ENCODE results near the gene PNPLA2. TPM values are rescaled to one million over a fixed set of nuclear protein-coding genes. Genes with fewer than 3 reads are reported as not detected.
A peak's percentile ranks its signal among the peaks of the same experiment; 100 is the strongest.

The PNPLA2 gene
- polyA plus RNA-seq, 6 donors from 2014 or later = 13.0 to 49.9 (median 26.9) TPM

GRCh38 chr11:810040-810567, 8.6 kb upstream of the PNPLA2 start:
- Mint-ChIP-seq H3K36me3 (no peaks in the 10 kb centered on the region), H3K27me3 (no peaks in the 10 kb centered on the region), H3K27ac (peak overlapping the region; percentile 94 to 99 (median 99)), H3K9me3 (no peaks in the 10 kb centered on the region), H3K4me3 (peak overlapping the region; percentile 86 to 99 (median 97)), H3K4me1 (peaks cover 24 to 40% (median 39%) of the 10 kb centered on the region in 3 donors)
- no peak for DNase-seq
- peak; percentile 11 to 20 for ATAC-seq (ENCODE audit: low read depth in 2 of 2)

DNA sequence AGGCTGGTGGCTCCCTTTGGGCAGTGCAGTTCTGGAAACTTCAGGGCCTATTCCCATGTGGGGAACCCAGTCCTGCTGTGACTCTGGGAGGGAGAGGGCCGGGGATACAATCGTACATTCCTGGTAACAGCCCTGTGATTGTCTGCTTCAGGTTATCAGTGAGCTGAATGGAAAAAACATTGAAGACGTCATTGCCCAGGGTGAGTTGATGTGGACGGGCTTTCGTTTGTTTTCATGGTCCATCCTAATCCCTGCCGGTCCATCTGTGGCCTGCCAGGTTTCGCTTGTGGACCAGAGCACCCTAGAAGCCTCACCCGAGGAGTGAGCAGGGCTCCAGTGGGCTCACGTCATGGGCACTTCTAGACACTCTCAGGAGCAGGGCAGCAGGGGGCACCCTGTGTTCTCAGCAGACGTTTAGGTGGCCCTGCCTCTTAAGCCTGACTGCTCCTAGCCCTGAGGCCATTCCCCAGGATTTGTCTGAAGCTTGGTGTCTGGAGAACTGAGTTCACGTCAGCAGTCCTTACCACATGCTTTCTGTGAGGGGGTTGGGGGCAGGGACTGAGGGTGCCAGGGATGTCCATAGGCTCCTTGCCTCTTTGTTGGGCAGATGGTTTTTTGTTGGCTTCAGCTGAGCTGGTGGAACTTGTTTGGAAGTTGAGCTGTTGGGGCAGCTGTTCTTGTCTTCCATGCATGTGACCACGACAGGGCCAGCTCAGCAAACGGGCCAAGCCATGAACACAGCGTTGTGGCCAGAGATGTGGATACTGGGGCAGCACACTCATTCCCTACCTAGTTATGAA, 7.1 kb upstream of the PNPLA2 start:
- H3K4me1 Mint-ChIP-seq = peaks cover 21 to 40% (median 34%) of the 10 kb centered on the region in 3 donors
- no peaks in the 10 kb centered on the region for H3K36me3 Mint-ChIP-seq
- peak overlapping the region in 4 of 6 donors; percentile 33 to 88 (median 50) for H3K27ac Mint-ChIP-seq
- DNase-seq = no peak
- H3K4me3 Mint-ChIP-seq = peak overlapping the region; percentile 86 to 99 (median 94)
- H3K9me3 Mint-ChIP-seq = no peaks in the 10 kb centered on the region
- H3K27me3 Mint-ChIP-seq = no peaks in the 10 kb centered on the region
- ATAC-seq (ENCODE audit: low read depth in 2 of 2) = no peak

- ATAC-seq (ENCODE audit: low read depth in 2 of 2) = no peak
- Mint-ChIP-seq H3K27me3 (no peaks in the 10 kb centered on the region), H3K36me3 (no peaks in the 10 kb centered on the region)
Measured at GRCh38 chr11:812390-812789, 6.3 kb upstream of the PNPLA2 start.

DNA sequence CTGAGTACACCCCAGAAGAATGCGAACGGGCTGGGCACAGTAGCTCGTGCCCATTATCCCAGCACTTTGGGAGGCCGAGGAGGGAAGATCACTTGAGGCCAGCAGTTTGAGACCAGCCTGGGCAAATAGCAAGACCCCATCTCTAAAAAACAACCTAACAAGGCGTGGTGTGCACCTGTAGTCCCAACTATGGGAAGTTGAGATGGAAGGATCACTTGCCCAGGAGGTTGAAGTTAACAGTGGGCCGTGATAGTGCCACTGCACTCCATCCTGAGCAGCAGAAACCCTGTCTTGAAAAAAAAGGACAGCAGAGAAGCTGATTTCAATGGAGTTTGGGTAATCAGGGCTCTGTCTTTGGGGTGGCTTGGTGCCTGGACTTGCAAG, 5.7 kb upstream of the PNPLA2 start:
- Mint-ChIP-seq H3K27me3 (no peaks in the 10 kb centered on the region), H3K9me3 (no peaks in the 10 kb centered on the region), H3K4me1 (peaks cover 16 to 33% (median 29%) of the 10 kb centered on the region in 3 donors), H3K36me3 (no peaks in the 10 kb centered on the region), H3K27ac (peak overlapping the region in 2 of 6 donors; percentile 41 to 49), H3K4me3 (peak overlapping the region in 1 of 8 donors; percentile 99)
- DNase-seq (no peak), ATAC-seq (ENCODE audit: low read depth in 2 of 2) (no peak)

More at GRCh38 chr11:812390-812789, 6.3 kb upstream of the PNPLA2 start:
- no peaks in the 10 kb centered on the region for H3K9me3 Mint-ChIP-seq
- peak overlapping the region in 6 of 8 donors; percentile 45 to 99 (median 93) for H3K4me3 Mint-ChIP-seq
- H3K27ac Mint-ChIP-seq = peak overlapping the region in 1 of 6 donors; percentile 49
- DNase-seq = no peak
- peaks cover 21 to 40% (median 34%) of the 10 kb centered on the region in 3 donors for H3K4me1 Mint-ChIP-seq

DNA sequence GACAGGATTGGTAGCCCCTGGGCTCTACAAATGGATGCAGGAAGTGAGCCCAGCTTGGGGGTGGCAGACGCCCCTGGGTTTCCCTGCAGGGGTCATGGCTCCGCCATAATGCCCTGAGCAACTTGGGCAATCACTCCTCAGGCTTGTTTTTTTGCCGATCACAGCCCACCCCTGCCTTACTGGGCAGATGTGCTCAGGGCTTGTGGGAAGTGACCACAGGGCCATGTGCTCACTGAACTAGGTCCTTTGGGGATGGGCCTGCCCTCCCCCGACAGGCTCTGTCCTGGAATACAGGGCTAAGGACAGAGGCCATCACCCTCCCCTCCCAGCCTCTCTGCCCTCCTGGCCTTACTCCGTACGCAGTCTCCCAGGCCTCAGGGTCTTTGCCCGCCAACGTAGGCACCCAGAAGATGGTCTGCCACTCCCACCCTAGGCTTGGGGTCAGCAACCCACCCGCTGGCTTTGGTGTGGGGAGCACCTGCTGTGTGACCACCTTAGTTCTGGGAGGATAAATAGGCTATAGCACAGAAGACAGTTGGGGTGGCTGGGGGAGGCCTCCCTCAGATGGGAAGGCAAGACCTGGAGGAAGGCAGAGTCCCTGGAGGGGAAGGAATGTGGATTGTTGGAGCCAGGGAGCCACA, 5.1 kb upstream of the PNPLA2 start:
- H3K4me3 Mint-ChIP-seq = no peak overlapping the region
- no peaks in the 10 kb centered on the region for H3K9me3 Mint-ChIP-seq
- peak overlapping the region in 2 of 6 donors; percentile 11 to 78 for H3K27ac Mint-ChIP-seq
- DNase-seq (no peak), ATAC-seq (ENCODE audit: low read depth in 2 of 2) (no peak)
- H3K4me1 Mint-ChIP-seq = peaks cover 16 to 34% (median 30%) of the 10 kb centered on the region in 3 donors
- H3K27me3 Mint-ChIP-seq = no peaks in the 10 kb centered on the region
- H3K36me3 Mint-ChIP-seq = no peaks in the 10 kb centered on the region

DNA sequence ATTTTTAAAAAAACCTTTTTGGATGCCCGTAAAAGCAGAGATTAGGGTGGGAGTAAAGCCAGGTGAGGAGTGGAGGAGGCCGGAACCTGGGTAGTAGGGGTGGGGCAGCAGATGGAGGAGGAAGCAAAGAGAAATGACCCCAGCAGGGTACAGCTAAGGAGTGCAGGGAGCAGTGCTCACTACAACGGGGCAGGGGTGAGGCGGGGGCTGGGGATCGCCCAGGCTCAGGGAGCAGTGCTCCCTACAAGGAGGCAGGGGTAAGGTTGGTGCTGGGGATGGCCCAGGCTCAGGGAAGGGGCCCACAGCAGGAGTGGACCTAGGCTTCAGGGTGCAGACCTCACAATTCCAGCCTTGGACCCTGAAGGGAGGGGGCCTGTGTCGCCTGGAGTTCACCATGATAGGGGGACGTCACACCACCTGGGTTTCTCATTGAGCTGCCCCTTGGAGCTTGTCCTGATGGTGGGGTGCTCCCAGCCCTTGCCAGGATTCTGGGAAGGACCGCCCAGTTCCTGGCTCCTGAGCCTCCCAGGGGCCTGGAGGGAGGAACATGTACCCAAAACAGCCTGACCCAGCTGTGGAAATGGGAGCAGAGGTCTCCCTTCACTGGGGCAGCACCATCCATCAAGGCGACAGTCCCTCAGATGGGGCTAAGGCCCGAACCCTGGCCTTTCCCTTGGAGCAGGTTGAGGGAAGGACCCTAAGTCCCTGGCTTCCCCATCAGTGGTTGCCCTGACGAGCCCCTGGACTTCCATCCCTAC, 2.9 kb upstream of the PNPLA2 start:
- H3K36me3 Mint-ChIP-seq = no peaks in the 10 kb centered on the region

GRCh38 chr11:816433-816779, 2.3 kb upstream of the PNPLA2 start:
- Mint-ChIP-seq H3K27me3 (no peaks in the 10 kb centered on the region), H3K4me3 (peak overlapping the region in 1 of 8 donors; percentile 64), H3K9me3 (no peaks in the 10 kb centered on the region)

More for the DNA sequence above, 2.9 kb upstream of the PNPLA2 start:
- Mint-ChIP-seq H3K27me3 (no peaks in the 10 kb centered on the region), H3K9me3 (no peaks in the 10 kb centered on the region), H3K4me1 (peaks cover 13 to 28% (median 28%) of the 10 kb centered on the region in 3 donors), H3K27ac (no peak overlapping the region), H3K4me3 (peak overlapping the region in 1 of 8 donors; percentile 64)
- DNase-seq = no peak
- ATAC-seq (ENCODE audit: low read depth in 2 of 2) = no peak

GRCh38 chr11:819129-819931, 616 bp downstream of the PNPLA2 start:
- peak overlapping the region; percentile 82 to 96 (median 90) for H3K4me3 Mint-ChIP-seq
- H3K36me3 Mint-ChIP-seq = no peaks in the 10 kb centered on the region
- H3K27me3 Mint-ChIP-seq = no peaks in the 10 kb centered on the region
- peaks cover 6 to 20% (median 17%) of the 10 kb centered on the region in 3 donors for H3K4me1 Mint-ChIP-seq
- DNase-seq (peak; percentile 91), ATAC-seq (ENCODE audit: low read depth in 2 of 2) (peak; percentile 66 to 74)
- H3K27ac Mint-ChIP-seq = peak overlapping the region in 5 of 6 donors; percentile 73 to 96 (median 82)
- H3K9me3 Mint-ChIP-seq = no peaks in the 10 kb centered on the region

More at GRCh38 chr11:816433-816779, 2.3 kb upstream of the PNPLA2 start:
- Mint-ChIP-seq H3K36me3 (no peaks in the 10 kb centered on the region), H3K27ac (no peak overlapping the region), H3K4me1 (peaks cover 13 to 26% (median 25%) of the 10 kb centered on the region in 3 donors)
- no peak for ATAC-seq (ENCODE audit: low read depth in 2 of 2)
- DNase-seq = no peak

DNA sequence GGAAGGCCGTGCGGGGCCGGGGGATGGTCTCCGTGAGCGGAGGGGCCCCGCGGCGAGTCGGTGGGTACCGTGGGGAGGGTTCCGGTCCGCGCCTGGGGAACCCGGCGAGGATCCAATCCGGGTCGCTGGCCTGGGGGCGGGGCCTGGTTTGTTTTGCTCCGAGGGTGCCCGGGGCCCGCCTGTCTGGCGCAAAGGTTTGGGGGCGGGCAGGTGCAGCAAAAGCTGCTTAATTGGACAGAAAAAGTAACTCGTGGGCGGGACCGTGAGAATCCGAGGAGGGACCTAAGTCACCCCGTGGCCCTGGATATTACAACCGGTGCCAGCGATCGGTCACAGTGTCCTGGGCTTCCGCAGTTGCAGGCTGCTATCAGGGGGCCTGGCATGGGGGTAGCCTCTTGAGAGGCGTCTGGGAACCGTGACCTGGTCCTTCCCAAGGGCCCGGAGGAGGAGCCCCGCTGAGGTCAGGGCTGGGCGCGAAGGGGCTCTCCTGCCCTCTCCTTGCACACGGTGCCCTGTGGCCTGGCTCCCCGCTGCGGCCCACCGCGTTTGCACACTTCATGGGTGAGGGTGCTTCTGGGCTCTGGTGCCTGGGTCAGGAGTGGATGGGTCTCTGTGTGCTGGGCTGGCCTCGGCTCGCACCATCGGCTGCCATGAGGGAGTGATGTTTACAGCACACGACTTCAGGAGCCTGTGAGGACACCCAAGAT, 1.4 kb downstream of the PNPLA2 start:
- peak overlapping the region; percentile 76 to 96 (median 92) for H3K27ac Mint-ChIP-seq
- H3K4me1 Mint-ChIP-seq = peaks cover 6 to 20% (median 17%) of the 10 kb centered on the region in 3 donors
- H3K36me3 Mint-ChIP-seq = peaks cover 0 to 5% of the 10 kb centered on the region in 2 donors
- no peaks in the 10 kb centered on the region for H3K27me3 Mint-ChIP-seq
- DNase-seq = peak; percentile 96
- H3K4me3 Mint-ChIP-seq = peak overlapping the region; percentile 82 to 96 (median 90)
- H3K9me3 Mint-ChIP-seq = no peaks in the 10 kb centered on the region
- peak; percentile 76 to 80 for ATAC-seq (ENCODE audit: low read depth in 2 of 2)

GRCh38 chr11:820655-821511, 2.2 kb downstream of the PNPLA2 start:
- H3K27me3 Mint-ChIP-seq = no peaks in the 10 kb centered on the region
- H3K36me3 Mint-ChIP-seq = peaks cover 0 to 7% of the 10 kb centered on the region in 2 donors
- ATAC-seq (ENCODE audit: low read depth in 2 of 2) = no peak
- DNase-seq = no peak
- H3K27ac Mint-ChIP-seq = peak overlapping the region in 4 of 6 donors; percentile 64 to 91 (median 84)
- H3K4me1 Mint-ChIP-seq = peaks cover 6 to 20% (median 17%) of the 10 kb centered on the region in 3 donors
- no peaks in the 10 kb centered on the region for H3K9me3 Mint-ChIP-seq
- peak overlapping the region; percentile 82 to 96 (median 90) for H3K4me3 Mint-ChIP-seq
